H1 (cell line): ENCODE data around the gene FRMPD2. TPM values are rescaled to one million over a fixed set of nuclear protein-coding genes. Genes with fewer than 3 reads are reported as not detected.

Experiments
- ASH2L ChIP-seq: fragments of 200-600, 300-600 bp; sonication (generic); IDR thresholded peaks from one replicate; pipeline ENCODE4 v1.7.1; 2017; ENCODE audit warnings: low read length
- BRCA1 ChIP-seq: IDR thresholded peaks from 2 replicates; pipeline ENCODE4 v1.6.1; 2012; ENCODE audit warnings: low read depth, low read length, improper control_type of control experiment
- MAFK ChIP-seq: IDR thresholded peaks from 2 replicates; pipeline ENCODE4 v1.6.1; 2012; ENCODE audit warnings: low read depth, mild to moderate bottlenecking, improper control_type of control experiment, low read length
- NRF1 ChIP-seq: IDR thresholded peaks from 2 replicates; pipeline ENCODE4 v1.6.1; 2011; ENCODE audit warnings: mild to moderate bottlenecking, low read depth, low read length, improper control_type of control experiment
- SIRT6 ChIP-seq: IDR thresholded peaks from one replicate; pipeline ENCODE4 v1.7.1; 2012; ENCODE audit warnings: low read length, inconsistent platforms
- SIX5 ChIP-seq: IDR thresholded peaks from 2 replicates; pipeline ENCODE4 v1.6.1; 2011; ENCODE audit warnings: mild to moderate bottlenecking, low read depth, low read length
- polyA plus RNA-seq, 7 experiments: library from polyadenylated mRNA; depleted of rRNA in 3 of 7; stranded (reverse) in 5 of 7; unstranded in 2 of 7; fragments of >200 nt in 5 of 7; fragments of 200-250 nt in 2 of 7; gene quantifications; 1 replicate in 5 of 7; 2 replicates in 1 of 7; 4 replicates in 1 of 7; pipeline versions ENCODE4 v1.2.1 to v1.2.3, GENCODE V29; 2011 to 2013; ENCODE audit warnings: missing spikeins in 2 of 7, mixed read lengths in 2 of 7
- total RNA-seq: library from RNA; stranded (reverse); fragmentation: NEBNext Ultra II Directional; extraction: Animal tissue kit (Norgen Biotek cat#: 25700); gene quantifications from 2 replicates; pipeline ENCODE4 v1.2.1, GENCODE V29; 2021
- TF ChIP-seq, protein P1 (sequence below): fragments of 300-600 bp; sonication (generic); IDR thresholded peaks from 2 replicates; pipeline ENCODE4 v1.7.1; 2012; ENCODE audit warnings: low read length, moderate library complexity, mild to moderate bottlenecking, inconsistent platforms; ENCODE audit not compliant: insufficient replicate concordance
- TF ChIP-seq, protein P2 (sequence below), 3 experiments: IDR thresholded peaks; 1 replicate in 2 of 3; 2 replicates in 1 of 3; pipeline versions ENCODE4 v1.5.1 to v1.6.1; 2011; ENCODE audit warnings: low read length in 3 of 3, mild to moderate bottlenecking in 3 of 3, inconsistent platforms in 2 of 3, low read depth in 1 of 3, moderate library complexity in 1 of 3; ENCODE audit not compliant: insufficient read depth in 1 of 3; ENCODE audit errors: control extremely low read depth in 1 of 3
- TF ChIP-seq, protein P3 (sequence below): IDR thresholded peaks from 2 replicates; pipeline ENCODE4 v1.6.1; 2012; ENCODE audit warnings: inconsistent platforms

FRMPD2 gene
- total and polyA plus RNA-seq, 2 of the 8 experiments (the other 6 are each of a cell fraction or from before 2014, with no cell fraction given), result 0.07 to 0.47 TPM

DNA sequence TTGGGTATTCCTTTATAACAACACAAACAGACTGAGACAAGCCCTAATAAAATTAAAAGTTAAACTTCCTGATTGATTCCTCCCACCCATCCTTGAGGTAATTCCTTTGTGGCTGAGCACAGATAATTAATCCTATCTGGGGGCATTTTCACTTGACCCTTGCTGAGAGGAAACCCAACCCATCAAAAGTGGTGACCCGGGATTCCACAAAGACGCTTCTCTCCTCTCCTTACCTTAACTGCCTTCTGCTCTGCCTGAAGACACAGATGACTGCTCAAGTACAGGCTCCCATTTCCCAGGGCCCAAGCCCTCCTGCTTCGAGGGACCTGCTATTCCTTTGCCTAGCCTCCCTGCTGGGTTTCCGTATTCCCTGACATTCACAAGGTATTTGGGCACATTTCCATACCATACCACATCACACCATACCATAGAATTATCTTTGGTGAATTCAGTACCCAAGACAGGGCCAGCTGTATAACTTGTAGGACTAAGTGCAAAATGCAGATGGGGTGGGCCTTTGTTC, 22.1 kb upstream of the FRMPD2 start (continued):
- TF ChIP-seq, protein P1, sequence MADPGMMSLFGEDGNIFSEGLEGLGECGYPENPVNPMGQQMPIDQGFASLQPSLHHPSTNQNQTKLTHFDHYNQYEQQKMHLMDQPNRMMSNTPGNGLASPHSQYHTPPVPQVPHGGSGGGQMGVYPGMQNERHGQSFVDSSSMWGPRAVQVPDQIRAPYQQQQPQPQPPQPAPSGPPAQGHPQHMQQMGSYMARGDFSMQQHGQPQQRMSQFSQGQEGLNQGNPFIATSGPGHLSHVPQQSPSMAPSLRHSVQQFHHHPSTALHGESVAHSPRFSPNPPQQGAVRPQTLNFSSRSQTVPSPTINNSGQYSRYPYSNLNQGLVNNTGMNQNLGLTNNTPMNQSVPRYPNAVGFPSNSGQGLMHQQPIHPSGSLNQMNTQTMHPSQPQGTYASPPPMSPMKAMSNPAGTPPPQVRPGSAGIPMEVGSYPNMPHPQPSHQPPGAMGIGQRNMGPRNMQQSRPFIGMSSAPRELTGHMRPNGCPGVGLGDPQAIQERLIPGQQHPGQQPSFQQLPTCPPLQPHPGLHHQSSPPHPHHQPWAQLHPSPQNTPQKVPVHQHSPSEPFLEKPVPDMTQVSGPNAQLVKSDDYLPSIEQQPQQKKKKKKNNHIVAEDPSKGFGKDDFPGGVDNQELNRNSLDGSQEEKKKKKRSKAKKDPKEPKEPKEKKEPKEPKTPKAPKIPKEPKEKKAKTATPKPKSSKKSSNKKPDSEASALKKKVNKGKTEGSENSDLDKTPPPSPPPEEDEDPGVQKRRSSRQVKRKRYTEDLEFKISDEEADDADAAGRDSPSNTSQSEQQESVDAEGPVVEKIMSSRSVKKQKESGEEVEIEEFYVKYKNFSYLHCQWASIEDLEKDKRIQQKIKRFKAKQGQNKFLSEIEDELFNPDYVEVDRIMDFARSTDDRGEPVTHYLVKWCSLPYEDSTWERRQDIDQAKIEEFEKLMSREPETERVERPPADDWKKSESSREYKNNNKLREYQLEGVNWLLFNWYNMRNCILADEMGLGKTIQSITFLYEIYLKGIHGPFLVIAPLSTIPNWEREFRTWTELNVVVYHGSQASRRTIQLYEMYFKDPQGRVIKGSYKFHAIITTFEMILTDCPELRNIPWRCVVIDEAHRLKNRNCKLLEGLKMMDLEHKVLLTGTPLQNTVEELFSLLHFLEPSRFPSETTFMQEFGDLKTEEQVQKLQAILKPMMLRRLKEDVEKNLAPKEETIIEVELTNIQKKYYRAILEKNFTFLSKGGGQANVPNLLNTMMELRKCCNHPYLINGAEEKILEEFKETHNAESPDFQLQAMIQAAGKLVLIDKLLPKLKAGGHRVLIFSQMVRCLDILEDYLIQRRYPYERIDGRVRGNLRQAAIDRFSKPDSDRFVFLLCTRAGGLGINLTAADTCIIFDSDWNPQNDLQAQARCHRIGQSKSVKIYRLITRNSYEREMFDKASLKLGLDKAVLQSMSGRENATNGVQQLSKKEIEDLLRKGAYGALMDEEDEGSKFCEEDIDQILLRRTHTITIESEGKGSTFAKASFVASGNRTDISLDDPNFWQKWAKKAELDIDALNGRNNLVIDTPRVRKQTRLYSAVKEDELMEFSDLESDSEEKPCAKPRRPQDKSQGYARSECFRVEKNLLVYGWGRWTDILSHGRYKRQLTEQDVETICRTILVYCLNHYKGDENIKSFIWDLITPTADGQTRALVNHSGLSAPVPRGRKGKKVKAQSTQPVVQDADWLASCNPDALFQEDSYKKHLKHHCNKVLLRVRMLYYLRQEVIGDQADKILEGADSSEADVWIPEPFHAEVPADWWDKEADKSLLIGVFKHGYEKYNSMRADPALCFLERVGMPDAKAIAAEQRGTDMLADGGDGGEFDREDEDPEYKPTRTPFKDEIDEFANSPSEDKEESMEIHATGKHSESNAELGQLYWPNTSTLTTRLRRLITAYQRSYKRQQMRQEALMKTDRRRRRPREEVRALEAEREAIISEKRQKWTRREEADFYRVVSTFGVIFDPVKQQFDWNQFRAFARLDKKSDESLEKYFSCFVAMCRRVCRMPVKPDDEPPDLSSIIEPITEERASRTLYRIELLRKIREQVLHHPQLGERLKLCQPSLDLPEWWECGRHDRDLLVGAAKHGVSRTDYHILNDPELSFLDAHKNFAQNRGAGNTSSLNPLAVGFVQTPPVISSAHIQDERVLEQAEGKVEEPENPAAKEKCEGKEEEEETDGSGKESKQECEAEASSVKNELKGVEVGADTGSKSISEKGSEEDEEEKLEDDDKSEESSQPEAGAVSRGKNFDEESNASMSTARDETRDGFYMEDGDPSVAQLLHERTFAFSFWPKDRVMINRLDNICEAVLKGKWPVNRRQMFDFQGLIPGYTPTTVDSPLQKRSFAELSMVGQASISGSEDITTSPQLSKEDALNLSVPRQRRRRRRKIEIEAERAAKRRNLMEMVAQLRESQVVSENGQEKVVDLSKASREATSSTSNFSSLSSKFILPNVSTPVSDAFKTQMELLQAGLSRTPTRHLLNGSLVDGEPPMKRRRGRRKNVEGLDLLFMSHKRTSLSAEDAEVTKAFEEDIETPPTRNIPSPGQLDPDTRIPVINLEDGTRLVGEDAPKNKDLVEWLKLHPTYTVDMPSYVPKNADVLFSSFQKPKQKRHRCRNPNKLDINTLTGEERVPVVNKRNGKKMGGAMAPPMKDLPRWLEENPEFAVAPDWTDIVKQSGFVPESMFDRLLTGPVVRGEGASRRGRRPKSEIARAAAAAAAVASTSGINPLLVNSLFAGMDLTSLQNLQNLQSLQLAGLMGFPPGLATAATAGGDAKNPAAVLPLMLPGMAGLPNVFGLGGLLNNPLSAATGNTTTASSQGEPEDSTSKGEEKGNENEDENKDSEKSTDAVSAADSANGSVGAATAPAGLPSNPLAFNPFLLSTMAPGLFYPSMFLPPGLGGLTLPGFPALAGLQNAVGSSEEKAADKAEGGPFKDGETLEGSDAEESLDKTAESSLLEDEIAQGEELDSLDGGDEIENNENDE, result no peak
- TF ChIP-seq, protein P2, sequence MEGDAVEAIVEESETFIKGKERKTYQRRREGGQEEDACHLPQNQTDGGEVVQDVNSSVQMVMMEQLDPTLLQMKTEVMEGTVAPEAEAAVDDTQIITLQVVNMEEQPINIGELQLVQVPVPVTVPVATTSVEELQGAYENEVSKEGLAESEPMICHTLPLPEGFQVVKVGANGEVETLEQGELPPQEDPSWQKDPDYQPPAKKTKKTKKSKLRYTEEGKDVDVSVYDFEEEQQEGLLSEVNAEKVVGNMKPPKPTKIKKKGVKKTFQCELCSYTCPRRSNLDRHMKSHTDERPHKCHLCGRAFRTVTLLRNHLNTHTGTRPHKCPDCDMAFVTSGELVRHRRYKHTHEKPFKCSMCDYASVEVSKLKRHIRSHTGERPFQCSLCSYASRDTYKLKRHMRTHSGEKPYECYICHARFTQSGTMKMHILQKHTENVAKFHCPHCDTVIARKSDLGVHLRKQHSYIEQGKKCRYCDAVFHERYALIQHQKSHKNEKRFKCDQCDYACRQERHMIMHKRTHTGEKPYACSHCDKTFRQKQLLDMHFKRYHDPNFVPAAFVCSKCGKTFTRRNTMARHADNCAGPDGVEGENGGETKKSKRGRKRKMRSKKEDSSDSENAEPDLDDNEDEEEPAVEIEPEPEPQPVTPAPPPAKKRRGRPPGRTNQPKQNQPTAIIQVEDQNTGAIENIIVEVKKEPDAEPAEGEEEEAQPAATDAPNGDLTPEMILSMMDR (IDR thresholded peaks at IDR 0.05; ENCODE audit: control extremely low read depth in 1 of 3, insufficient read depth in 1 of 3, low read depth in 1 of 3, low read length in 3 of 3), result no peak
- TF ChIP-seq SIRT6 (no peak), SIX5 (no peak), BRCA1 (no peak), ASH2L (no peak), NRF1 (no peak), MAFK (no peak)
- TF ChIP-seq, protein P3, sequence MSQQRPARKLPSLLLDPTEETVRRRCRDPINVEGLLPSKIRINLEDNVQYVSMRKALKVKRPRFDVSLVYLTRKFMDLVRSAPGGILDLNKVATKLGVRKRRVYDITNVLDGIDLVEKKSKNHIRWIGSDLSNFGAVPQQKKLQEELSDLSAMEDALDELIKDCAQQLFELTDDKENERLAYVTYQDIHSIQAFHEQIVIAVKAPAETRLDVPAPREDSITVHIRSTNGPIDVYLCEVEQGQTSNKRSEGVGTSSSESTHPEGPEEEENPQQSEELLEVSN, result no peak
